ENCODE measurements around the gene EIF4A3.

GRCh38 chr17:80087346-80088265 lies 59.3 kb downstream of the EIF4A3 start:
- TF ChIP-seq CTCF (IDR thresholded peaks at IDR 0.05) (no peak), POLR2AphosphoS5 (IDR thresholded peaks at IDR 0.05) (no peak)
